HepG2 (cell line): Measurements from ENCODE around the gene BICDL1. TPM values are rescaled to one million over a fixed set of nuclear protein-coding genes. Genes with fewer than 3 reads are reported as not detected.

Source experiments
- AHR ChIP-seq: IDR thresholded peaks from 2 replicates; pipeline ENCODE4 v1.6.1; 2018; ENCODE audit warnings: missing genetic modification reagents, missing compliant biosample characterization
- CEBPG ChIP-seq: IDR thresholded peaks from 2 replicates; pipeline ENCODE4 v1.6.1; 2016
- JARID2 ChIP-seq: sonication (generic); formaldehyde crosslinking; IDR thresholded peaks from 2 replicates; pipeline ENCODE4 v1.8.1; 2023; ENCODE audit warnings: missing genetic modification reagents, inconsistent platforms; ENCODE audit not compliant: insufficient replicate concordance
- KDM4B ChIP-seq: sonication (generic); formaldehyde crosslinking; IDR thresholded peaks from 2 replicates; pipeline ENCODE4 v1.4.0; 2020; ENCODE audit warnings: missing genetic modification reagents
- MAF1 ChIP-seq: sonication (generic); formaldehyde crosslinking; IDR thresholded peaks from 2 replicates; pipeline ENCODE4 v1.5.0; 2020; ENCODE audit warnings: missing genetic modification reagents, borderline replicate concordance
- MIXL1 ChIP-seq: IDR thresholded peaks from 2 replicates; pipeline ENCODE4 v1.6.1; 2016
- MYC ChIP-seq: sonication (generic); formaldehyde crosslinking; IDR thresholded peaks from 2 replicates; pipeline ENCODE4 v1.9.0; 2021; ENCODE audit warnings: missing genetic modification reagents, borderline replicate concordance
- RAD51 ChIP-seq: fragments of 450-650 bp; IDR thresholded peaks from 2 replicates; pipeline ENCODE4 v1.6.1; 2016; ENCODE audit warnings: borderline replicate concordance
- RFX1 ChIP-seq: fragments of 450-650 bp; IDR thresholded peaks from 2 replicates; pipeline ENCODE4 v1.6.1; 2017
- RNF2 ChIP-seq: fragments of 450-650 bp; conservative IDR thresholded peaks from 2 replicates; pipeline ENCODE4 v1.6.1; 2016; ENCODE audit warnings: low read depth
- ZBTB1 ChIP-seq: sonication (generic); formaldehyde crosslinking; IDR thresholded peaks from 2 replicates; pipeline ENCODE4 v1.4.0; 2020; ENCODE audit warnings: missing genetic modification reagents, borderline replicate concordance
- ZC3H4 ChIP-seq: sonication (generic); formaldehyde crosslinking; IDR thresholded peaks from 2 replicates; pipeline ENCODE4 v1.4.0; 2020; ENCODE audit warnings: missing genetic modification reagents, borderline replicate concordance
- ZKSCAN1 ChIP-seq: fragments of 150-350 bp; IDR thresholded peaks from 2 replicates; pipeline ENCODE4 v1.6.1; 2014; ENCODE audit warnings: low read length
- ZNF143 ChIP-seq: sonication (generic); formaldehyde crosslinking; IDR thresholded peaks from 2 replicates; pipeline ENCODE4 v1.4.0; 2020; ENCODE audit warnings: missing genetic modification reagents
- ZNF30 ChIP-seq: sonication (generic); formaldehyde crosslinking; IDR thresholded peaks from 2 replicates; pipeline ENCODE4 v1.5.0; 2020; ENCODE audit warnings: mild to moderate bottlenecking, missing genetic modification reagents
- ZNF513 ChIP-seq: sonication (generic); formaldehyde crosslinking; conservative IDR thresholded peaks from 2 replicates; pipeline ENCODE4 v1.5.0; 2020; ENCODE audit warnings: missing genetic modification reagents
- ZNF792 ChIP-seq: IDR thresholded peaks from 2 replicates; pipeline ENCODE4 v1.6.1; 2016
- ZSCAN30 ChIP-seq: sonication (generic); formaldehyde crosslinking; IDR thresholded peaks from 2 replicates; pipeline ENCODE4 v1.5.0; 2020; ENCODE audit warnings: mild to moderate bottlenecking, missing genetic modification reagents
- ZSCAN5A ChIP-seq: sonication (generic); formaldehyde crosslinking; IDR thresholded peaks from 2 replicates; pipeline ENCODE4 v1.8.0; 2022; ENCODE audit warnings: mild to moderate bottlenecking, missing genetic modification reagents, borderline replicate concordance
- polyA plus RNA-seq, 8 experiments: library from polyadenylated mRNA; depleted of rRNA in 3 of 8; stranded (reverse) in 7 of 8; unstranded in 1 of 8; fragments of >200 nt; fragmentation: Illumina TruSeq in 4 of 8; extraction: Trizol in 4 of 8; gene quantifications; 2 replicates each; pipeline versions ENCODE4 v1.2.1 to v1.2.3, GENCODE V29; 2011 to 2016; ENCODE audit warnings: low read depth in 4 of 8, missing spikeins in 1 of 8, mixed read lengths in 1 of 8; ENCODE audit not compliant: insufficient read depth in 1 of 8
- total RNA-seq, 5 experiments: library from RNA; depleted of rRNA; stranded (reverse); fragments of >200 nt; fragmentation: Illumina TruSeq; extraction: Trizol; gene quantifications; 2 replicates each; pipeline ENCODE4 v1.2.3, GENCODE V29; 2016; ENCODE audit warnings: low read depth in 1 of 5
- TF ChIP-seq, protein P1 (sequence below): IDR thresholded peaks from 2 replicates; pipeline ENCODE4 v1.6.1; 2012; ENCODE audit warnings: inconsistent platforms
- TF ChIP-seq, protein P2 (sequence below): sonication (generic); formaldehyde crosslinking; IDR thresholded peaks from 2 replicates; pipeline ENCODE4 v1.5.0; 2020; ENCODE audit warnings: mild to moderate bottlenecking, missing genetic modification reagents
- TF ChIP-seq, protein P3 (sequence below): sonication (generic); formaldehyde crosslinking; IDR thresholded peaks from 2 replicates; pipeline ENCODE4 v1.8.0; 2022; ENCODE audit warnings: mild to moderate bottlenecking, missing genetic modification reagents; ENCODE audit not compliant: insufficient replicate concordance

The BICDL1 gene
- total and polyA plus RNA-seq, 2 of the 13 experiments (the other 11 are each of a cell fraction or from before 2014, with no cell fraction given): 3.6 to 9.7 TPM

DNA sequence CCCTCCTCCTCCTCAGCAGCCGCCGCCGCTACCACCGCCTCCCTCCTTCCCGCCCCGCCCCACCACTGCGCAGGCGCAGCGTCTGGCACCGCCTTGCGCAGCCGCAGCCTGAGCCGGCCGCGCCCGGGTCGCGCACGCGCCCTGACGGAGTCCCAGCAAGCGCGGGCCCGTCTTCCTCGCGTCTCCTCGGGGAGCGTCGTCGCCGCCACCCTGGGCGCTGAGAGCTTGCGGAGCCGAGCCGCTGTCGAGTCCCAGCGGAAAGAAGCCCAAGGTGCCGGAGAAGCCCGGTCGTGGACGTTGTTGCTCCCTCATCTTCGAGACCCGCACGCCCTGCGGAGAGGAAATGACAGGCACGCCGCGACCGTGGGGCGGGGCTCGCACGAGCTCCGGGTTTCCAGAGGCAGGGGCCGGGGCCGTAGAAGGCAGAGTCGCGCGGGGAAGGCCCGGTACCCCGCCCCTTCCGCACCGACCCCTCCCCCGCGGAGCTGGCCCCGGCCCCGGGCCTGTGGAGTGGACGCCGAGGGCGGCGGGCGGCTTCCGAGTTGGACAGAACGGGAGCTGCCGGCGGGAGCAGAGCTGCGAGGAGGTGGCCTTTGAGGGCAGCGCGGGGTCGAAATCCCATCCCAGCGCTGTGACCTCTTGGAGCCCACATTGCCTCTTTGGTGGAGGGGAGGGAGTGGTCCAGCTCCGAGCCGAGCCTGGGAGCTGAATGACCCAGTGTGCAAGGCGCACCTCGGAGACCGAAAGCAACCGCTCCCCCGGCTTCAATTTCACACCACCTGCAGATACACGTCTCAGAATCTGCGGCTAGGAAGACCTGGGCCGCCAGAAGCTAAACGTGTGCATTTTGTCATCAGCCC, 128.0 kb downstream of the BICDL1 start (continued):
- TF ChIP-seq ZSCAN5A (CRISPR knock-in tag) (peak; percentile 83; the same call in 1 of the 2 replicates), ZC3H4 (0 out of 2 replicates have a peak, but pooled peaks have one; percentile 13), ZNF513 (no peak), MIXL1 (CRISPR knock-in tag) (no peak), RAD51 (no peak), AHR (CRISPR knock-in tag) (peak; percentile 61; the same call in 1 of the 2 replicates), ZNF792 (peak; percentile 62; the same call in 1 of the 2 replicates), RNF2 (peak; percentile 86), ZSCAN30 (CRISPR knock-in tag) (no peak), ZKSCAN1 (no peak), ZNF143 (CRISPR knock-in tag) (0 out of 2 replicates have a peak, but pooled peaks have one; percentile 49), CEBPG (CRISPR knock-in tag) (no peak), ZBTB1 (CRISPR knock-in tag) (no peak), MYC (CRISPR knock-in tag) (peak; percentile 92), RFX1 (no peak), JARID2 (CRISPR knock-in tag) (no peak), MAF1 (0 out of 2 replicates have a peak, but pooled peaks have one; percentile 39), ZNF30 (CRISPR knock-in tag) (no peak), KDM4B (CRISPR knock-in tag) (no peak)
- TF ChIP-seq, protein P1, sequence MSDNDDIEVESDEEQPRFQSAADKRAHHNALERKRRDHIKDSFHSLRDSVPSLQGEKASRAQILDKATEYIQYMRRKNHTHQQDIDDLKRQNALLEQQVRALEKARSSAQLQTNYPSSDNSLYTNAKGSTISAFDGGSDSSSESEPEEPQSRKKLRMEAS: peak; percentile 85
- TF ChIP-seq, protein P2, sequence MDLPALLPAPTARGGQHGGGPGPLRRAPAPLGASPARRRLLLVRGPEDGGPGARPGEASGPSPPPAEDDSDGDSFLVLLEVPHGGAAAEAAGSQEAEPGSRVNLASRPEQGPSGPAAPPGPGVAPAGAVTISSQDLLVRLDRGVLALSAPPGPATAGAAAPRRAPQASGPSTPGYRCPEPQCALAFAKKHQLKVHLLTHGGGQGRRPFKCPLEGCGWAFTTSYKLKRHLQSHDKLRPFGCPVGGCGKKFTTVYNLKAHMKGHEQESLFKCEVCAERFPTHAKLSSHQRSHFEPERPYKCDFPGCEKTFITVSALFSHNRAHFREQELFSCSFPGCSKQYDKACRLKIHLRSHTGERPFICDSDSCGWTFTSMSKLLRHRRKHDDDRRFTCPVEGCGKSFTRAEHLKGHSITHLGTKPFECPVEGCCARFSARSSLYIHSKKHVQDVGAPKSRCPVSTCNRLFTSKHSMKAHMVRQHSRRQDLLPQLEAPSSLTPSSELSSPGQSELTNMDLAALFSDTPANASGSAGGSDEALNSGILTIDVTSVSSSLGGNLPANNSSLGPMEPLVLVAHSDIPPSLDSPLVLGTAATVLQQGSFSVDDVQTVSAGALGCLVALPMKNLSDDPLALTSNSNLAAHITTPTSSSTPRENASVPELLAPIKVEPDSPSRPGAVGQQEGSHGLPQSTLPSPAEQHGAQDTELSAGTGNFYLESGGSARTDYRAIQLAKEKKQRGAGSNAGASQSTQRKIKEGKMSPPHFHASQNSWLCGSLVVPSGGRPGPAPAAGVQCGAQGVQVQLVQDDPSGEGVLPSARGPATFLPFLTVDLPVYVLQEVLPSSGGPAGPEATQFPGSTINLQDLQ: no peak; the same call in 1 of the 2 replicates
- TF ChIP-seq, protein P3, sequence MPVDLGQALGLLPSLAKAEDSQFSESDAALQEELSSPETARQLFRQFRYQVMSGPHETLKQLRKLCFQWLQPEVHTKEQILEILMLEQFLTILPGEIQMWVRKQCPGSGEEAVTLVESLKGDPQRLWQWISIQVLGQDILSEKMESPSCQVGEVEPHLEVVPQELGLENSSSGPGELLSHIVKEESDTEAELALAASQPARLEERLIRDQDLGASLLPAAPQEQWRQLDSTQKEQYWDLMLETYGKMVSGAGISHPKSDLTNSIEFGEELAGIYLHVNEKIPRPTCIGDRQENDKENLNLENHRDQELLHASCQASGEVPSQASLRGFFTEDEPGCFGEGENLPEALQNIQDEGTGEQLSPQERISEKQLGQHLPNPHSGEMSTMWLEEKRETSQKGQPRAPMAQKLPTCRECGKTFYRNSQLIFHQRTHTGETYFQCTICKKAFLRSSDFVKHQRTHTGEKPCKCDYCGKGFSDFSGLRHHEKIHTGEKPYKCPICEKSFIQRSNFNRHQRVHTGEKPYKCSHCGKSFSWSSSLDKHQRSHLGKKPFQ (CRISPR knock-in tag): peak; percentile 49
